ENCODE results near the gene ZFR2. TPM values are rescaled to one million over a fixed set of nuclear protein-coding genes. Genes with fewer than 3 reads are reported as not detected.
"Not testable (repeated sequence)": the region's sequence is repeated elsewhere in the genome, so short reads cannot be mapped to it uniquely, and the experiment has no call there.

The ZFR2 gene
- total RNA-seq, 1 experiment from 2014 or later: 1.7 TPM

DNA sequence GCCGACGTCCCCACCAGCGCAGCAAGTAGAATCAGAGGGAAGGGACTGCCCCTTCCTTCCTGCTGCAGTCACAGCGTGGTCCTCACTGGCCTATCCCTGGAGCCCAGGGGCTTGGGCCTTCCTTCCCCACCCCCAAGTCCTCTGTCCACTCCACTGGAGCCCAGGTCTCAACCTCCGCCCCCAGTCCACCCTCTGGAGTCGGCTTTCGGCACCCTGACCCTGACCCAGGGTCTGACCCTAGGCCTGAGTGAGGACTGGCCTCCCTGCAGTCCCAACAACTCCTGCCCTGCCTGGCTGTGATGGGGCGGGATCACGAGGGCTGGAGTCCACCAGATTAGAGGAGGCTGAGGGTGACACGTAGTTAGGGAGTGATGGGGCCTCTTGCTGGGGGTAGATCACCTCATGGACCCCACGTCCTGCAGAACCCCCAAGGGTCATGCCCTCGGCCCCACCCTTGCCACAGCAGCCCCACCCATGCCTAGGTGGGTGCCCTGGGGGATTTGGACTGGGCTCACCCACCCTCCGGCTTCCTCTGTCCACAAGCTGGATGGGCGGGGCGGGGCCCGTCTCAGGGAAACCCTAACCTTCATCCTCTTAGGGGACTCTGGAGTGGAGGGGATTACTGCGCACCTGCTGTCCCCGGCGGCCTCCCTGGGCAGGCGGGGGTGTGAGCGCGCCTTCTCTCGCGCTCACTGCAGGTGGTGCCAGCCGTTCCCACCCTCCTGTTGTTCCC is 100.7 kb downstream of the ZFR2 start:
- CTCF ChIA-PET: no interaction called here
- BruUV-seq (replicated peaks): no TSS peak
- POLR2A ChIA-PET (ENCODE audit: low non-redundant PET): no interaction called here
- Histone ChIP-seq H3K4me1 (ENCODE audit: insufficient read depth, low read length, poor library complexity, severe bottlenecking) (peaks cover 2% of the 10 kb centered on the region), H3K4me3 (ENCODE audit: low read depth, low read length, poor library complexity, severe bottlenecking) (no peak overlapping the region), H3K36me3 (ENCODE audit: insufficient read depth, low read length, poor library complexity, severe bottlenecking) (no peaks in the 10 kb centered on the region), H3K9me3 (ENCODE audit: low read depth, low read length, poor library complexity, severe bottlenecking) (no peaks in the 10 kb centered on the region), H3K27ac (ENCODE audit: low read depth, low read length, poor library complexity, severe bottlenecking) (no peak overlapping the region), H3K27me3 (replicated peaks; ENCODE audit: insufficient read depth, low read depth, low read length, poor library complexity) (no peaks in the 10 kb centered on the region)
- no peak for TF ChIP-seq EZH2 (IDR thresholded peaks at IDR 0.05; ENCODE audit: borderline replicate concordance, low read depth, low read length, poor library complexity, severe bottlenecking)
- TF ChIP-seq, protein P1, sequence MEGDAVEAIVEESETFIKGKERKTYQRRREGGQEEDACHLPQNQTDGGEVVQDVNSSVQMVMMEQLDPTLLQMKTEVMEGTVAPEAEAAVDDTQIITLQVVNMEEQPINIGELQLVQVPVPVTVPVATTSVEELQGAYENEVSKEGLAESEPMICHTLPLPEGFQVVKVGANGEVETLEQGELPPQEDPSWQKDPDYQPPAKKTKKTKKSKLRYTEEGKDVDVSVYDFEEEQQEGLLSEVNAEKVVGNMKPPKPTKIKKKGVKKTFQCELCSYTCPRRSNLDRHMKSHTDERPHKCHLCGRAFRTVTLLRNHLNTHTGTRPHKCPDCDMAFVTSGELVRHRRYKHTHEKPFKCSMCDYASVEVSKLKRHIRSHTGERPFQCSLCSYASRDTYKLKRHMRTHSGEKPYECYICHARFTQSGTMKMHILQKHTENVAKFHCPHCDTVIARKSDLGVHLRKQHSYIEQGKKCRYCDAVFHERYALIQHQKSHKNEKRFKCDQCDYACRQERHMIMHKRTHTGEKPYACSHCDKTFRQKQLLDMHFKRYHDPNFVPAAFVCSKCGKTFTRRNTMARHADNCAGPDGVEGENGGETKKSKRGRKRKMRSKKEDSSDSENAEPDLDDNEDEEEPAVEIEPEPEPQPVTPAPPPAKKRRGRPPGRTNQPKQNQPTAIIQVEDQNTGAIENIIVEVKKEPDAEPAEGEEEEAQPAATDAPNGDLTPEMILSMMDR (conservative IDR thresholded peaks at IDR 0.05; ENCODE audit: low read depth, low read length): no peak
- intact Hi-C loops (cut with micrococcal nuclease; ENCODE audit: unreplicated experiment): no loop called here
- DNase-seq (ENCODE audit: low spot score): no peak

DNA sequence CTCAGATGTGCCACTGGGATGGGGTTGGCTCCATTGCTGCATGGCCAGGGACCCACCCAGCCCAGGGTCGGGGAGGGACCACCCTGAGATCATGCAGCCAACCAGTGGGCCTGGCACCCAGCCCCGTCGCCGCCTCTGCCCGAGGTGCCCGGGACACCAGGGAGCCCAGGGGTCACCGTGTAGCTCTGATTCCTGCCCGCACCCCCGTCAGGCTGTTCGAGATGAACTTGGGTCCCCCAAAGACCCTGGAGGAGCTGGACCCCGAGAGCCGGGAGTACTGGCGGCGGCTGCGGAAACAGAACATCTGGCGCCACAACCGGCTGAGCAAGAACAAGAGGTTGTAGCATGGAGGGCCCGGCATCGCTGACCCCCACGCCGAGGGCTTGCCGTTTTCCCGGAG is 101.8 kb downstream of the ZFR2 start:
- H3K27me3 ChIP-seq (replicated peaks; ENCODE audit: insufficient read depth, low read depth, low read length, poor library complexity): no peaks in the 10 kb centered on the region
- ChIA-PET CTCF (no interaction called here), POLR2A (ENCODE audit: low non-redundant PET) (no interaction called here)
- H3K36me3 ChIP-seq (ENCODE audit: insufficient read depth, low read length, poor library complexity, severe bottlenecking): no peaks in the 10 kb centered on the region
- DNase-seq (ENCODE audit: low spot score): no peak
- peaks cover 4% of the 10 kb centered on the region for H3K4me1 ChIP-seq (ENCODE audit: insufficient read depth, low read length, poor library complexity, severe bottlenecking)
- intact Hi-C loops (cut with micrococcal nuclease; ENCODE audit: unreplicated experiment): no loop called here
- no peak overlapping the region for H3K4me3 ChIP-seq (ENCODE audit: low read depth, low read length, poor library complexity, severe bottlenecking)
- TF ChIP-seq EZH2 (IDR thresholded peaks at IDR 0.05; ENCODE audit: borderline replicate concordance, low read depth, low read length, poor library complexity, severe bottlenecking): no peak
- TF ChIP-seq, protein P1 (conservative IDR thresholded peaks at IDR 0.05; ENCODE audit: low read depth, low read length): no peak
- H3K27ac ChIP-seq (ENCODE audit: low read depth, low read length, poor library complexity, severe bottlenecking): no peak overlapping the region
- no TSS peak for BruUV-seq (replicated peaks)
- no peaks in the 10 kb centered on the region for H3K9me3 ChIP-seq (ENCODE audit: low read depth, low read length, poor library complexity, severe bottlenecking)

DNA sequence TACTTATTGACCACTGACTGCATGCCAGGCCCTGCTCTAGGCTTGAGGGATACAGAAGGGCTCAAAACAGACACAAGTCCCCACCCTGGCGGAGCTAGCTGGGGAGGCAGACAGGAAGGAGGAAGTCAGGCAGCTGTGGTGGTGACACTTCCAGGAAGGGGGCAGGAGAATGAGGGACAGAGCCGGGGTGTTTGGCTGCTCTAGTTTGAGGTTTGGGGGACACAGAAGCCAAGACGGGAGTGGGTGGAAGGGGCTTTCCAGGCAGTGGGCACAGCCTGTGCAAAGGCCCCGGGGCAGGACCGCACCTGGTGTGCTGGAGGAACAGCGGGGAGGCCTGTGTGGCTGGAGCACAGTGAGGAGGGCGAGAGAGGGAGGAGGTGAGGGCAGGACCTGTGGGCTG is 102.3 kb downstream of the ZFR2 start:
- H3K4me3 ChIP-seq (ENCODE audit: low read depth, low read length, poor library complexity, severe bottlenecking): no peak overlapping the region
- peaks cover 4% of the 10 kb centered on the region for H3K4me1 ChIP-seq (ENCODE audit: insufficient read depth, low read length, poor library complexity, severe bottlenecking)
- no peaks in the 10 kb centered on the region for H3K36me3 ChIP-seq (ENCODE audit: insufficient read depth, low read length, poor library complexity, severe bottlenecking)
- ChIA-PET CTCF (no interaction called here), POLR2A (ENCODE audit: low non-redundant PET) (no interaction called here)
- no peak overlapping the region for H3K27ac ChIP-seq (ENCODE audit: low read depth, low read length, poor library complexity, severe bottlenecking)
- no peak for TF ChIP-seq EZH2 (IDR thresholded peaks at IDR 0.05; ENCODE audit: borderline replicate concordance, low read depth, low read length, poor library complexity, severe bottlenecking)
- TF ChIP-seq, protein P1 (conservative IDR thresholded peaks at IDR 0.05; ENCODE audit: low read depth, low read length): no peak
- H3K9me3 ChIP-seq (ENCODE audit: low read depth, low read length, poor library complexity, severe bottlenecking): no peaks in the 10 kb centered on the region
- H3K27me3 ChIP-seq (replicated peaks; ENCODE audit: insufficient read depth, low read depth, low read length, poor library complexity): no peaks in the 10 kb centered on the region
- no peak for DNase-seq (ENCODE audit: low spot score)
- intact Hi-C loops (cut with micrococcal nuclease; ENCODE audit: unreplicated experiment): no loop called here
- BruUV-seq (replicated peaks): no TSS peak

DNA sequence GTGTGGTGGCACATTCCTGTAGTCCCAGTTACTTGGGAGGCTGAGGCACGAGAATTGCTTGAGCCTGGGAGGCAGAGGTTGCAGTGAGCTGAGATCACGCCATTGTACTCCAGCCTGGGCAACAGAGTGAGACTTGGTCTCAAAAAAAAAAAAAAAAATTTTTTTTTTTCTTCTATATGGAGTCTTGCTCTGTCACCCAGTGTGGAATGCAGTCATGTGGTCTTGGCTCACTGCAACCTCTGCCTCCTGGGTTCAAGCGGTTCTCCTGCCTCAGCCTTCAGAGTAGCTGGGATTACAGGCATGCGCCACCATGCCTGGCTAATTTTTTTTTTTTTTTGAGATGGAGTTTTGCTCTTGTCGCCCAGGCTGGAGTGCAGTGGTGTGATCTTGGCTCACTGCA is 103.1 kb downstream of the ZFR2 start:
- BruUV-seq (replicated peaks); H3K9me3 ChIP-seq (ENCODE audit: low read depth, low read length, poor library complexity, severe bottlenecking); POLR2A ChIA-PET (ENCODE audit: low non-redundant PET); H3K4me3 ChIP-seq (ENCODE audit: low read depth, low read length, poor library complexity, severe bottlenecking); DNase-seq (ENCODE audit: low spot score); H3K4me1 ChIP-seq (ENCODE audit: insufficient read depth, low read length, poor library complexity, severe bottlenecking); H3K27ac ChIP-seq (ENCODE audit: low read depth, low read length, poor library complexity, severe bottlenecking); intact Hi-C loops (cut with micrococcal nuclease; ENCODE audit: unreplicated experiment); H3K36me3 ChIP-seq (ENCODE audit: insufficient read depth, low read length, poor library complexity, severe bottlenecking); CTCF ChIA-PET; H3K27me3 ChIP-seq (replicated peaks; ENCODE audit: insufficient read depth, low read depth, low read length, poor library complexity): not testable (repeated sequence)
